K562 (cell line): ENCODE data around the gene ATG10. TPM values are rescaled to one million over a fixed set of nuclear protein-coding genes. Genes with fewer than 3 reads are reported as not detected.

Experiments
- ATAC-seq: fragments of 200-7000 bp; cut with Tn5 transposase; 3 replicates; pipeline ENCODE4 v1.9.1; 2020; ENCODE audit warnings: moderate library complexity
- Bru-seq: library from RNA; stranded (reverse); fragments of 400-500 nt; gene quantifications from one replicate; lab custom pipeline; 2021; lab: Mats Ljungman, UMichigan
- BruChase-seq, 2 experiments: library from RNA; stranded (reverse); fragments of 400-500 nt; gene quantifications; one replicate each; lab custom pipeline; 2021; lab: Mats Ljungman, UMichigan
- BruUV-seq: library from RNA; stranded (reverse); fragments of 400-500 nt; replicated peaks from 2 replicates; lab custom pipeline; 2021; lab: Mats Ljungman, UMichigan
- CTCF ChIA-PET: fragments of 300-600 bp; formaldehyde crosslinking; extraction: SDS; loops from one replicate; lab custom pipeline; 2021; ENCODE audit warnings: low intra/inter-chr PET ratio; lab: Yijun Ruan, JAX
- POLR2A ChIA-PET: fragments of 300-600, 350-650 bp; sonication (Branson Sonifier 250); formaldehyde crosslinking; extraction: SDS; loops from one replicate; lab custom pipeline; 2021; ENCODE audit warnings: antibody characterized with exemption, inconsistent platforms; lab: Yijun Ruan, JAX
- DNase-seq, 4 experiments: peaks; one replicate each; pipeline versions ENCODE4 v3.0.0 to v3.0.0-alpha.2; 2011 to 2018; ENCODE audit warnings: low spot score in 3 of 4, mixed read lengths in 3 of 4; ENCODE audit errors: extremely low read depth in 1 of 4
- FAIRE-seq: peaks from 2 replicates; lab custom pipeline; 2011; peaks lifted over from hg19 to GRCh38; lab: Jason Lieb, UNC
- H2AFZ ChIP-seq: 2 replicates; pipeline ENCODE4 v1.6.0; 2011; ENCODE audit warnings: low read depth, low read length, control low read depth, inconsistent platforms
- H3K27ac ChIP-seq: fragments of 200-600 bp; 3 replicates; pipeline ENCODE4 v1.8.0; 2011; ENCODE audit warnings: low read depth, mild to moderate bottlenecking, control low read depth, inconsistent platforms, low read length, moderate library complexity, mixed read lengths; ENCODE audit errors: extremely low read depth
- H3K27me3 ChIP-seq, 2 experiments: fragments of 300-600 bp in 1 of 2; 2 replicates in 1 of 2; 3 replicates in 1 of 2; pipeline versions ENCODE4 v1.6.0 to v1.8.0; 2011; ENCODE audit warnings: inconsistent platforms in 2 of 2, low read length in 2 of 2, mild to moderate bottlenecking in 1 of 2, mixed read lengths in 1 of 2, moderate library complexity in 1 of 2; ENCODE audit not compliant: control insufficient read depth in 2 of 2, insufficient read depth in 2 of 2
- H3K36me3 ChIP-seq: fragments of 300-600 bp; 3 replicates; pipeline ENCODE4 v1.8.0; 2011; ENCODE audit warnings: mild to moderate bottlenecking, low read length, inconsistent platforms; ENCODE audit not compliant: control insufficient read depth, insufficient read depth
- H3K4me1 ChIP-seq, 2 experiments: fragments of 200-600 bp in 1 of 2; replicated peaks in 1 of 2; 2 replicates in 1 of 2; 3 replicates in 1 of 2; pipeline versions ENCODE4 v1.5.1 to v1.8.0; 2011; ENCODE audit warnings: inconsistent platforms in 2 of 2, low read length in 2 of 2, mild to moderate bottlenecking in 1 of 2, mixed read lengths in 1 of 2, moderate library complexity in 1 of 2; ENCODE audit not compliant: control insufficient read depth in 2 of 2, insufficient read depth in 2 of 2
- H3K4me2 ChIP-seq: 2 replicates; pipeline ENCODE4 v1.6.1; 2011; ENCODE audit warnings: low read length, control low read depth, inconsistent platforms, mixed read lengths; ENCODE audit not compliant: insufficient read depth
- H3K4me3 ChIP-seq: fragments of 200-600 bp; sonication (generic), shearing (Covaris generic); 2 replicates; pipeline ENCODE4 v1.5.1; 2016; ENCODE audit warnings: control low read depth, inconsistent platforms
- H3K79me2 ChIP-seq: fragments of 200-600 bp; 3 replicates; pipeline ENCODE4 v1.8.0; 2011; ENCODE audit warnings: low read length, inconsistent platforms; ENCODE audit not compliant: control insufficient read depth, insufficient read depth
- H3K9ac ChIP-seq, 2 experiments: 2 replicates each; pipeline versions ENCODE4 v1.6.0 to v1.6.1; 2011; ENCODE audit warnings: low read depth in 2 of 2, low read length in 2 of 2, control low read depth in 1 of 2, inconsistent platforms in 1 of 2, mild to moderate bottlenecking in 1 of 2, mixed read lengths in 1 of 2; ENCODE audit not compliant: insufficient read depth in 1 of 2
- H3K9me1 ChIP-seq: one replicate; pipeline ENCODE4 v1.6.0; 2011; ENCODE audit warnings: inconsistent platforms, mild to moderate bottlenecking, low read length, moderate library complexity; ENCODE audit not compliant: control insufficient read depth, insufficient read depth
- H3K9me3 ChIP-seq: replicated peaks from 2 replicates; pipeline ENCODE4 v1.5.1; 2011; ENCODE audit warnings: low read depth, low read length, inconsistent platforms; ENCODE audit not compliant: control insufficient read depth, insufficient read depth
- H4K20me1 ChIP-seq: replicated peaks from 2 replicates; pipeline ENCODE4 v1.6.1; 2011; ENCODE audit warnings: low read length, inconsistent platforms, mixed read lengths; ENCODE audit not compliant: control insufficient read depth, insufficient read depth
- BCLAF1 ChIP-seq, 2 experiments: fragments of 450-650 bp in 1 of 2; IDR thresholded peaks; 2 replicates each; pipeline ENCODE4 v1.6.1; 2011 to 2017; ENCODE audit warnings: low read depth in 2 of 2, antibody characterized with exemption in 1 of 2, borderline replicate concordance in 1 of 2, low read length in 1 of 2, mild to moderate bottlenecking in 1 of 2, mixed read lengths in 1 of 2; ENCODE audit not compliant: control insufficient read depth in 1 of 2
- CBX2 ChIP-seq: fragments of 200-600 bp; sonication (generic); IDR thresholded peaks from one replicate; pipeline ENCODE4 v1.6.1; 2012; ENCODE audit warnings: mild to moderate bottlenecking, low read length, inconsistent platforms; ENCODE audit not compliant: insufficient read depth, poor library complexity, severe bottlenecking
- KLF13 ChIP-seq: fragments of 450-650 bp; IDR thresholded peaks from 2 replicates; pipeline ENCODE4 v1.6.1; 2016; ENCODE audit warnings: missing genetic modification characterization, low read depth, mild to moderate bottlenecking, missing compliant biosample characterization, moderate library complexity, borderline replicate concordance
- SAFB ChIP-seq: fragments of 200-400 bp; formaldehyde crosslinking; IDR thresholded peaks from 2 replicates; pipeline ENCODE4 v1.6.1; 2017; ENCODE audit warnings: low read depth, low read length, borderline replicate concordance
- SMAD3 ChIP-seq: fragments of 450-650 bp; formaldehyde crosslinking; conservative IDR thresholded peaks from 2 replicates; pipeline ENCODE4 v1.4.0; 2020; ENCODE audit warnings: mild to moderate bottlenecking
- XRCC4 ChIP-seq: IDR thresholded peaks from one replicate; pipeline ENCODE4 v1.6.1; 2011; ENCODE audit not compliant: insufficient read depth, insufficient read length; ENCODE audit errors: extremely low read depth
- ZKSCAN1 ChIP-seq: fragments of 150-350 bp; IDR thresholded peaks from 2 replicates; pipeline ENCODE4 v1.6.1; 2016; ENCODE audit warnings: low read depth, low read length
- WGBS: fragments of 100-300 bp; shearing (Covaris generic); methylation state at CpG from one replicate; pipeline ENCODE4 v1.1.6; 2016; ENCODE audit warnings: low coverage, mixed read lengths; ENCODE audit not compliant: insufficient coverage; ENCODE audit errors: missing lambda C conversion rate; 5-methylcytosine and 5-hydroxymethylcytosine counted together
- in situ Hi-C: fragments of 300-500 bp; cut with MboI; formaldehyde crosslinking; loops from 4 replicates; pipeline ENCODE4 v1.15.0; 2018; ENCODE audit warnings: inconsistent platforms, mixed read lengths
- intact Hi-C: fragments of 100-400 bp; cut with micrococcal nuclease; formaldehyde crosslinking; loops from 2 replicates; pipeline ENCODE4 v1.14.2; 2022
- long read RNA-seq, 3 experiments: library from polyadenylated mRNA in 2 of 3; library from RNA in 1 of 3; unstranded in 2 of 3; stranded (forward) in 1 of 3; transcript quantifications; one replicate each; pipeline ENCODE4 v2.0.0, GENCODE V29; 2019 to 2022
- polyA minus RNA-seq, 3 experiments: library from RNA; depleted of rRNA, polyadenylated mRNA; stranded (reverse); fragments of >200 nt; gene quantifications; 2 replicates each; pipeline ENCODE4 v1.2.3, GENCODE V29; 2011
- polyA plus RNA-seq, 8 experiments: library from polyadenylated mRNA; depleted of rRNA in 4 of 8; stranded (reverse) in 5 of 8; unstranded in 3 of 8; fragments of >200 nt; fragmentation: Nextera tagmentation in 2 of 8; fragmentation: Illumina TruSeq in 1 of 8; extraction: Ambion mirVana in 2 of 8; extraction: Trizol in 1 of 8; gene quantifications; 2 replicates each; pipeline versions ENCODE4 v1.2.1 to v1.2.3, GENCODE V29; 2011 to 2014; ENCODE audit warnings: inconsistent platforms in 1 of 8, missing spikeins in 1 of 8
- total RNA-seq, 7 experiments: library from RNA; depleted of rRNA in 6 of 7; stranded (reverse); fragments of >200 nt in 6 of 7; fragmentation: Illumina TruSeq in 2 of 7; extraction: Trizol in 2 of 7; gene quantifications; 2 replicates each; pipeline versions ENCODE4 v1.2.1 to v1.2.3, GENCODE V29; 2011 to 2021; ENCODE audit warnings: low replicate concordance in 1 of 7
- TF ChIP-seq, protein P1 (sequence below), 2 experiments: fragments of 200-800 bp in 1 of 2; sonication (Bioruptor generic) in 1 of 2; sonication (generic) in 1 of 2; formaldehyde crosslinking in 1 of 2; IDR thresholded peaks in 1 of 2; conservative IDR thresholded peaks in 1 of 2; 2 replicates each; pipeline versions ENCODE4 v1.5.0 to v1.6.1; 2016 to 2020; ENCODE audit warnings: missing compliant biosample characterization in 1 of 2, missing genetic modification characterization in 1 of 2, missing genetic modification reagents in 1 of 2

The ATG10 gene
- 14.0 and 18.7 TPM in 2 replicates for total RNA-seq (2011; cell fraction: chromatin; rRNA removed; ENCODE audit: low replicate concordance)
- total RNA-seq (2011; cell fraction: nucleolus; rRNA removed) = 10.8 and 15.5 TPM in 2 replicates
- total RNA-seq (2011; cell fraction: nucleoplasm; rRNA removed) = 16.6 and 23.2 TPM in 2 replicates
- total RNA-seq (2014; rRNA removed) = 7.0 and 7.2 TPM in 2 replicates
- total RNA-seq (2014; rRNA removed; fragmentation: Illumina TruSeq; extraction: Trizol) = 12.0 and 13.9 TPM in 2 replicates
- total RNA-seq (2015; rRNA removed; fragmentation: Illumina TruSeq; extraction: Trizol) = 16.4 and 17.1 TPM in 2 replicates
- 11.6 and 12.2 TPM in 2 replicates for total RNA-seq (2021)
- polyA plus RNA-seq (2011; rRNA removed) = 11.9 and 16.0 TPM in 2 replicates
- polyA plus RNA-seq (2011; cell fraction: cytosol; rRNA removed) = 4.1 and 8.5 TPM in 2 replicates
- 4.6 and 4.9 TPM in 2 replicates for polyA plus RNA-seq (2011; cell fraction: nucleus; rRNA removed)
- polyA plus RNA-seq (2012) = 17.2 and 19.5 TPM in 2 replicates
- 18.8 and 19.4 TPM in 2 replicates for polyA plus RNA-seq (2014; fragmentation: Illumina TruSeq; extraction: Trizol)
- 10 to 100 TPM; 14.6 to 15.0 TPM for polyA plus RNA-seq (2014; fragmentation: Nextera tagmentation; extraction: Ambion mirVana)
- polyA plus RNA-seq (2014; rRNA removed) = 7.9 and 10.6 TPM in 2 replicates
- 21.6 and 23.8 TPM in 2 replicates for polyA minus RNA-seq (2011; rRNA and poly(A)+ RNA removed)
- 7.3 and 14.2 TPM in 2 replicates for polyA minus RNA-seq (2011; cell fraction: cytosol; rRNA and poly(A)+ RNA removed)
- 25.7 and 34.7 TPM in 2 replicates for polyA minus RNA-seq (2011; cell fraction: nucleus; rRNA and poly(A)+ RNA removed)
- percentile 69 among the genes with signal in this experiment for Bru-seq, nascent RNA
- BruChase-seq, experiment 1, labeled RNA remaining after a 2-hour chase = percentile 74 among the genes with signal in this experiment
- BruChase-seq, experiment 2, labeled RNA remaining after a 6-hour chase = percentile 70 among the genes with signal in this experiment
- long read RNA-seq, experiment 1, transcript ATG10-201 (8 exons, 3,033 nt) = major isoform, 15 of 94 reads
- long read RNA-seq, experiment 1, transcript ATG10-203 (9 exons, 1,795 nt) = major isoform, 15 of 94 reads
- long read RNA-seq, experiment 1, partial matches to known transcripts = 2 of 94 reads
- long read RNA-seq, experiment 1, other reads (novel, unspliced or antisense) = 62 of 94 reads
- long read RNA-seq, experiment 2, partial matches to known transcripts = 2 of 14 reads
- long read RNA-seq, experiment 2, other reads (novel, unspliced or antisense) = 7 of 14 reads
- long read RNA-seq, experiment 3, transcript ATG10-201 (8 exons, 3,033 nt) = major isoform, 7 of 16 reads
- long read RNA-seq, experiment 3, partial matches to known transcripts = 1 of 16 reads
- long read RNA-seq, experiment 3, other reads (novel, unspliced or antisense) = 4 of 16 reads

- no peaks in the 10 kb centered on the region for H3K9me3 ChIP-seq
- intact Hi-C loops (loop anchor here (1.0 to 5.0 kb wide), 4 partner anchors 65 to 220 kb away; partner anchors contain the start of gene SSBP2), in situ Hi-C loops (no loop called here)
- no peaks in the 10 kb centered on the region for H4K20me1 ChIP-seq
- H3K9ac ChIP-seq = peak within 1 kb of the TSS; percentile 84 to 95
- H3K36me3 ChIP-seq = peaks cover 7% of the 10 kb centered on the region; the same call in 1 of the 3 replicates
- no TSS peak for BruUV-seq
- peaks cover 8 to 10% of the 10 kb centered on the region in 2 experiments; a peak in 4 of 5 replicates for H3K4me1 ChIP-seq
- H3K27ac ChIP-seq = peak within 1 kb of the TSS; percentile 97
- DNase-seq = peak; percentile 95 to 96 (median 96)
- H3K79me2 ChIP-seq = peaks cover 32% of the 10 kb centered on the region
- 1% methylated on average over 32 of the region's 77 CpGs for WGBS
- H3K4me3 ChIP-seq = peak within 1 kb of the TSS; percentile 63
- ChIA-PET CTCF (no interaction called here), POLR2A (interaction anchor here (0.6 to 1.0 kb wide), 7 partner anchors 8 to 293 kb away, joined by 3 to 4 read pairs (median 3); no protein-coding TSS in a partner anchor)
- H3K4me2 ChIP-seq = peak within 1 kb of the TSS; percentile 82
- ATAC-seq = peak; percentile 97
- no peaks in the 10 kb centered on the region for H3K27me3 ChIP-seq
- no peaks in the 10 kb centered on the region for H3K9me1 ChIP-seq
- H2AFZ ChIP-seq = peak within 1 kb of the TSS; percentile 90
- peak; percentile 62 for FAIRE-seq
- TF ChIP-seq, protein P1, sequence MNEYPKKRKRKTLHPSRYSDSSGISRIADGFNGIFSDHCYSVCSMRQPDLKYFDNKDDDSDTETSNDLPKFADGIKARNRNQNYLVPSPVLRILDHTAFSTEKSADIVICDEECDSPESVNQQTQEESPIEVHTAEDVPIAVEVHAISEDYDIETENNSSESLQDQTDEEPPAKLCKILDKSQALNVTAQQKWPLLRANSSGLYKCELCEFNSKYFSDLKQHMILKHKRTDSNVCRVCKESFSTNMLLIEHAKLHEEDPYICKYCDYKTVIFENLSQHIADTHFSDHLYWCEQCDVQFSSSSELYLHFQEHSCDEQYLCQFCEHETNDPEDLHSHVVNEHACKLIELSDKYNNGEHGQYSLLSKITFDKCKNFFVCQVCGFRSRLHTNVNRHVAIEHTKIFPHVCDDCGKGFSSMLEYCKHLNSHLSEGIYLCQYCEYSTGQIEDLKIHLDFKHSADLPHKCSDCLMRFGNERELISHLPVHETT (CRISPR knock-in tag; conservative IDR thresholded peaks at IDR 0.05 in 1 of 2, IDR thresholded peaks at IDR 0.05 in 1 of 2) = peak in 1 of 2 experiments; percentile 92; a peak in 2 of 4 replicates
- peak; percentile 14; the same call in 1 of the 2 replicates for TF ChIP-seq KLF13
- TF ChIP-seq XRCC4 = no peak
- 0 out of 2 replicates have a peak, but pooled peaks have one; percentile 42 for TF ChIP-seq SAFB
- TF ChIP-seq ZKSCAN1 = no peak
- TF ChIP-seq CBX2 = no peak
- no peak for TF ChIP-seq BCLAF1 (IDR thresholded peaks at IDR 0.05; ENCODE audit: borderline replicate concordance in 1 of 2, control insufficient read depth in 1 of 2, low read depth in 2 of 2, low read length in 1 of 2)
- TF ChIP-seq SMAD3 (CRISPR knock-in tag) = 0 out of 2 replicates have a peak, but pooled peaks have one; percentile 12
Observed at GRCh38 chr5:81971712-81972491, at the start of gene ATG10. Gene ATG10, plus strand, starts transcription at chr5:81972023. Its CDS starts 15,548 bp downstream, at chr5:81987571.
